SIG-M5 treated with dmso at 0.1 percent for 504 hours (cell line): ENCODE data around the gene ACTA2.

Experiments
- DNase-seq: peaks from one replicate; lab custom pipeline; 2025; ENCODE audit not compliant: unreplicated experiment; lab: John Stamatoyannopoulos, UW

ACTA2 gene

DNA sequence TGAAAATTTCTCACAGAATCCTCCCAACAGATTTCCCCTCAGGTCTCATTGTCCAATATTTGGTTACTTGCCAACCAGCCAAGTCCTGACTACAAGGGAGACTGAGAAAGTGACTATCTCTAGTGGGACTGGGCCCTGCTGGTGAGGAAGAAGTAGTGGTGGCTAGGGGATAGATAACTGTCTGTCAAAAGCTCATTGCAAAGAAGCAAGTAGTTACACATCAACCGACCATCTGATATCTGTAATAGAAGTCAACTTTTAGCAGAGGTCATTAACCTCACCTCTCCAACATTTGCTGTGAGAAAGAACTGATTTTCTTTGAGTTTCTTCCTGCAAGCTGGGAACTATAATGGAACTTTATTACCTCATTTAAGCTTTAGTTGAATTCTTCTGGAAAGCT is 57.3 kb downstream of the ACTA2 start:
- DNase-seq: no peak

DNA sequence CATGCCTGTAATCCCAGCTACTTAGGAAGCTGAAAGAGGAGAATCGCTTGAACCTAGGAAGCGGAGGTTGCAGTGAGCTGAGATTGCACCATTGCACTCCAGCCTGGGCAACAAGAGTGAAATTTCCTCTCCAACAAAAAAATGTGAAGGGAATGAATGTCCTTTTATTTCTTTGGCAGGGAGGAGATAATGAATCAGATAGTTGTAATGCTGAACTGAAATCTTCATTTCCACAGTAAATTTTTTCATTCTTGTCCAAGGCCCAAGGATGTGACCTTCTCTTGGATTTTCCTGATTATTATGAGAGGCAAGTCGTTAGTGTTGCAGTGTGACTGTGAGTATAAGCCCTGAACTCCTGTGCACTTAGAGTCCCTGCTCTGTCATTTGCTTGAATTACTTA is 59.0 kb downstream of the ACTA2 start:
- DNase-seq: no peak

DNA sequence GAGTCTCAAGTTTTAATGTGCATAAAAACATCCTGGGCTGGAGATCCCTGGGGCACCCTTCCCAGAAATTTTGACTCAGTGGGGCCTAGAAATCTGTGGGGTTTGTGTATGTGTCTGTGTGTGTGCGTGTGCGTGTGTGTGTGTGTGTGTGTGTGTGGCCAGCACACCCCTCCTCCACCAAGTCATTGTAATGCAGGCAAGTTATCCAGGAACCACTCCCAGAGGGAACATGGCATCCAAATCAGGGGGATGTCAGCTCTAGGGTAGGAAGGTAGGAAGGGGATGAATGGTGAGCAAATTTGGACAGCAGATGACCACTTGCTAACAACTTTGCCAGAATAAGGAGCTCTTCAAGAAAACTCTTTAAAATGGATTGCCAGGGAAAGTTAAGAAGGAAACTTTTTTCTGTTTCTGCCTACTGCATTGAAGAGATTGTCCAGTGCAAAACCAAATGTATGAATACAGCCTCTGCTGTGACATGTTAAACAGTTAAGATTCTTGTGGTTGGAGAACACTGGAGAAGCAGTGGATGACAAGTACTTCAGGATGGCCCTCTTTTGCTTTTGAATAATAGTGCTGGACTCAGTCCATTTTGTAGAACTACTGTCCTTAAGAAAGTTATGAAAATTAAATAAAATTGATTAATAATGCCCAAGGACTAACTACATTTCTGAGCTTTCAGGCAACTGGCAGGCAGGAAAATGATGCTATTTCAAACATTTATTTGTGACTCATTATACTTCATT is 60.2 kb downstream of the ACTA2 start:
- no peak for DNase-seq

DNA sequence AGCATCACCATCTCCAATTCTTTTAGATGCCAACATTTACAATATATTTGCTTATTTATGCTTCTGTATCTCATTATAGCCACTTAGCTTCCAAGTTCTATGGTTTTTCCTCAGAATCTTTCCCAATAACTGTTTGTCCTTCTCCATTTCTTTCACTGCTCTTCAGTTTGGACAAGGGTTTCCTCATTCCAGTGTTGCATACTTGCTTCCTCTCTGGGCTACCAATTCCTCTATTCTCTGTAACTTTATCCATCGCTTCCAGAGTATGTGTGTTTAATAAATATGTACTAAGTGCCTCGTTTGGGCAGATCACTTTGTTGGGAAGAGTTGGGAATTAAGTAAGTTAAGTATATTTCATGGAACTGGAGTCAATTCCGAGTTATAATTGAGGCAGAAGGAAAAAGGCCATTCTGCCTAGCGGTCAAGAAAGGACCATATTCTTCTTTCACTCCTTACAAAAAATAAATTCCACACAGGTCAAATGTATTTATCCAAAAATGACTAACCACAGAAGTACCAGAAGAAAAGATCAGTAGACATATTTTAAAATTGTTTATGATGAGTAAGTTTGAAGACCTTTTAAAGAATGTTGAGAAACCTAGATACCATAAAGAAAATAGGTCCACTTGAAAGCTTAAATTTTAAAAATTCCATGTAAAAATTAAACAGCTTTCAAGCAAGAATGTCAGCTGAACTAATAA is 61.7 kb downstream of the ACTA2 start:
- DNase-seq: no peak

DNA sequence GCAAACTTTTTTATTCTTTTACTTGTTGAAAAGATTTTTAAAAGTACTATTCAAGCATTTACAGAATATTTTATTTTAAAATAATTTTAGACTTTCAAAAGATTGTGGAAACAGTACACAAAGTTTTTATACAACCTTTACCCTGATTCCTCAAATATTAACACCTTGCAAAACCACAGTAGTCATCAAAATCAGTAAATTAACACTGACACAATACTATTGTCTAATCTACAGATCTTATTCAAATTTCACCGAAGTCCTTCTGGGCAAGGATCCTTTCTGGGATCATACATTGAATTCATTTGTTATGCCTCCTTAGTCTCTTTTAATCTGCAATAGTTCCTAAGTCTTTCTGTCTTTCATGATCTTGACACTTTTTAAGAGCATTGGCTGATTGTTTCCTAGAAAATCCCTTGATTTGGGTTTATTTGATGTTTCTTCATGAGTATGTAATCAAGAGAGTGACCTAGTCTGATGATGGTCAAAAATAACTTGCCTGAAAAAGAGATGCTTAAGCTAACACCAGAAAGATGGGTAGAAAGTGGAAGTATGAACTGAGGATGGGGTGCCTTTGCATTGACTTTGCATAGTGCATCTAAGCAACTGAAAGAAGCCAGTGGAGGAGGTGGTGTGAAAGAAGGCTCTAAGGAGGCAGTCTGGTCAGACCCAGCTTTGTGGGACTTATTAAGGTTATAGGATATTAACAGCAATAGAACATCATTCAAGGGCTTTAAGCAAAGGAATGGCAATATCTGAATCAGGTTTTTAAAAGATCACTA is 62.8 kb downstream of the ACTA2 start:
- DNase-seq: no peak

DNA sequence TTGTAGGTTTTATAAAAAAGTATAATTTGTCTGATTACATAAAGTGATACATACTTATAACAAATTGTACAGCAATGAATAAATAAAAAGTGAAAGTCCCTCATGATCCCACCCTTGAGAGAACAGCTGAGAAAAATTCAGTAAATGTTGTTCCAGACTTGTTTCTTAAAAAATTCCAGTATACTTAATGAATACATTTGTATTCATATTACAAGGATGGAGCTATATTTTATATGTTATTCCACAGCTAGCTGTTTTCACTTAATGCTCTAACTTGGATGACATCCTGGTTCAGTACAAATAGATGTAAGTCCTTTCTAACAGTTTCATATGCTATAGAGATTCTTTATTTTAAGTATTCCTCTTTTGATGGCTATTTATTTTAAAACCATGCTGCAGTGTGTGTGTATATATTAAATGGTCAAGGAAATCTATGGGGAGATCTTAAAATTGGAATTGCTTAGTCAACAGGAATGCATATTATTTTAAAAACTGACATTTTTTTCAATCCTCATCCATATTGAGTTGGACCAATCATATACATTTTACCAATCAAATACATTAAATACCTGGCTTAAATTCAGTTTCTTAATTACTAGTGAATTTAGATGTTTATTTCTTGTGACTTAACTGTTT is 63.6 kb downstream of the ACTA2 start:
- DNase-seq: no peak

DNA sequence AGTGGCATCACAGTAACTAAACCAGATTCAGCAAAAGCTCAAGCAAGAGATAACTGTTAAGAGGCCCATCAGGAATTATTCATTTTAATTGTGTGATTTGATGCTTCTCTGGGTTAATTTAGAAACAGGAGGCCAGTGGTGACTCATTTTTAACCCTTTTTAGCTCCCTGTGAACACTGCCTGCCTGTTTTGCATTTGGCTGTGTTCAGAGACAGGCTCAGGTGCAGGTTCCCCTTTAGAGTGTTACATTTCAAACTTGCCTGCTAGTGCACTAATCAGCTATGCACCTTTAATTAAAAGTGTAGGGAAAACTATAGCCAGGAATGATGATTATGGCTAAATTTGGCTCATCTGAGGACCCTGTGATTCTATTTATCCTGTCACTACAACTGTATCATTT is 66.0 kb downstream of the ACTA2 start:
- no peak for DNase-seq
